Measurements from ENCODE around the gene TRAPPC10.

- TF ChIP-seq GATA3 (IDR thresholded peaks at IDR 0.05; ENCODE audit: low read depth, low read length): no peak
- no peak for TF ChIP-seq GATA2 (IDR thresholded peaks at IDR 0.05; ENCODE audit: low read depth, low read length)
These were observed 78.2 kb downstream of the TRAPPC10 start for GRCh38 chr21:44090325-44090724.
